Effector CD8-positive, alpha-beta T cell (primary cell): ENCODE data around the gene HS3ST3B1.

ENCODE experiments used
- DNase-seq: peaks from one replicate; lab custom pipeline; 2025; lab: John Stamatoyannopoulos, UW

Gene HS3ST3B1

DNA sequence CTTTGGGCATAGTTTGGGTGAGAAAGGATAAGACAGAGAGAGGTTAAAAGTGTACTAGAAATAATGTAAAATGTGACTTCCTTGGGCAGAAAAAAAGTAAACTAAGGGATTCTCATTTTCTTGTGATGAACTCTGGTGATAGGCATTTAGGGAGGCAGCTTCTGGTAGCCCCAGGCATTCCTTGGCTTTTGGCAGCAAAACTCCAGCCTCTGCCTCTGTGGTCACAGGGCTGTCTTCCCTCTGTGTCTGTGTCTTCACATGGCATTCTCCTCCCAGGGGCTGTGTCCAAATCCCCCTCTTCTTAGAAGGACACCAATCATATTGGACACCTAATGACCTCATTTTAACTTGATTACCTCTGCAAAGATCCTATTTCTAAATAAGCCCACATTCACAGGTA lies 54.7 kb downstream of the HS3ST3B1 start:
- DNase-seq = no peak

DNA sequence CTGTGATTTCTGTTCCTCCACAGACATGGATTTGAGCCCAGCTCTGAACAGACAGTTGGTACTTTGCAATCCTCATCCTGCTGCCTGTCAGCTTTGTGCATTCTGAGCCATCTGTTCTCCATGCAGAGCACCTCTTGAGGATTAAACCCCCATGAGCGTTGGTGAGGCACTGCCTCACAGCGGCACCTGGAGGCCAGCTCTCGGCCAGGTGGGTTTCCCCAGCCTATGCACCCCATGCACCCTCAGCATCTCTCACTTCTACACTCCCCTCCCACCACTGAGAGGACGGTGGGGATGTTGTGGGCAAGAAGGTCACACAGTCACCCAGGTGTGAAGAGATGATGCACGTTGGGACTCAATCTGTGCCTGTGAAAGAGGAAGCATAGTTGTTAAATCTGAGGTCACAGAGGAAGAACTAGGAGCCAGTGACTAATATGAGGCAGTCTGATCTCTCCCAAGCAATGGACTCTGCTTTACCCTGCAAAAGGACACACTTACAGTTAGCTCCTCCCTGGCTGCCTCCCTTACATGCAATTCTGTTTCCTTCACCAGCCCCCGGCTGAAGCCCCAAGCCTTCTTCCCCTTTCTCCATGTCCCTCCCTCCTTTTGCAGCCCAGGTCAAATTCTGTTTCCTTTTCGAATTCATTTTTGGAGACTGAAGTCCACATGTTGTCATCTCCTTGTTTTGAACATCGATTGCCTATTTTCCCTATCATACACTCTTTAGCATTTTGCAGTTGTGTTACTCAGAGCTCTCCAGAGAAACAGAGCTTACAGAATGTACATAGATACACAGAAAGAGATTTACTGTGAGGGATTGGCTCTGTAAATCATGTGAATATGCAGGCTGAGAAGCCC lies 58.5 kb downstream of the HS3ST3B1 start:
- DNase-seq = no peak

DNA sequence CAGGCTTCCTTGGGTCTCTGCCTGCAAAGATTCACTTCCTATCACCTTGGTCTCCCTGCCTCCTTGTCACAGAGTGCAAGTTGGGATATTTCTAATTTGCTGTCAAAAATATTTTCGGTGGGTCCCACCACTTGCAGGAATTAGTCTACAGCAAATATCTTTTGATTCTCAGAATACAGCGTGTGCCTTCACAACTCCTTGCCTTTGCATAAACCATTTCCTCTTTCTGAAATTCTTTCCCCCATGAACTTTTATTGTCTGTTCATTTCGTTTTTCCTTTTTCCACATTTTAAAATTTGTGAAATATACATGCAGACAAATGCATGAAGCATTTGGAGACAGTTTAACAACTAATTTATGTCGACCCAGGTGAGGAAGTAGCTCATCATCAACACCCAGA lies 60.0 kb downstream of the HS3ST3B1 start:
- no peak for DNase-seq

DNA sequence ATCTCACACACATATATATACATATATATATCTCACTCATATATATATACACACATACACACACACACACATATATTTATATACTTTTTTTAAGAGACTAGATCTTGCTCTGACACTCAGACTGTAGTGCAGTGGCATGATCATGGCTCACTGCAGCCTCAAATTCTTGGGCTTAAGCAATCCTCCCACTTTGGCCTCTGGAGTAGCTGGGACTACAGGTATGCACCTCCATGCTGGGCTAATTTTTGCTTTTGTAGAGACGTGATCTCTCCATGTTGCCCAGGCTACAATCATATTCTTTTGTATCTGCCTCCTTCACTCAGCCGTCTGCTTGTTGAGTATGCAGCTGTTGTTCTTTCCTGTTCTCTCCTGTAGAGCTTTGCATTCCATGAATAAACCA lies 60.6 kb downstream of the HS3ST3B1 start:
- DNase-seq = no peak

DNA sequence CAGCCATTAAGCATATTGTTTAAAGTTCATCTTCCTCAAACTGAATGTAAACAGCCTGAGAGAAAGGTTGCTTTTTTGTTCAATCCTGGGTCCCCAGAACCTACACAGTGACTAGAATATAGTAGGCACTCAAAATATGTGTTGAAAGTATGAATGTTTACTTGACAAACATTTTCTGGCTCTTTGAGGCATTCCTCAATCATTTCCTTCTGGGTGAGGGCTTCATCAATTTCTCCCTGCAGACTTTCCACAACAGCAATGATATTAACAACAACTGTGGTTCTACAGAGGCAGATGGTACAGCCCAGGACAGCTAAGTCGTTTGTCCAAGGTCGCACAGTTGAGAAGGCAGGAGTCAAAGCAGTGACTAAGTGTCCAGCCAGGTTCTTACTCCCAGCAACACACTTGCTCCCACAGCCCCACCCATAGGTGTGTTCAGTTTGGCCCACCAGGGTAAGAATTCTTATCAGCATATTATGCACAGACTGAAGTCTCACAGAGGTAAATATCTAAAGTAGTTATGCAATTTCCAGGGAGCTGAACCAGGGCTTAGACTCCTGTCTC lies 61.1 kb downstream of the HS3ST3B1 start:
- DNase-seq = no peak

DNA sequence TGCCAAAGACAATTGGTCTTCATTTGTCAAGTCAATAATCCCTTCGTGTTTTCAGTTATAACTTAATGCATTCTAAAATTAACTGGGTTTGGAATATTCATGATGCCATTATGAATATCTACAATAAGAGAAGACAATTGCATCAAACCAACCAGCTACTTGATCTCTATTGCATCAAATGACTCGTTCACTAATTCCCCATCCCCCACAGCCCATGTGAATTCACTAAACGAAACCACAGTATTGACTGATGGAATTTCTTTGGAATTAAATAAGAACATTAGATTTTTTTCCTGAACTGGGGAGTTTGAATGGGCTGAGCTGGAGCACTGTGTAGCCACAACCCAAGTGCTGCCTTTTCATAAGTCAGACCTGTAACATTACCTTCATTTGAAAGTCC lies 65.3 kb downstream of the HS3ST3B1 start:
- no peak for DNase-seq

DNA sequence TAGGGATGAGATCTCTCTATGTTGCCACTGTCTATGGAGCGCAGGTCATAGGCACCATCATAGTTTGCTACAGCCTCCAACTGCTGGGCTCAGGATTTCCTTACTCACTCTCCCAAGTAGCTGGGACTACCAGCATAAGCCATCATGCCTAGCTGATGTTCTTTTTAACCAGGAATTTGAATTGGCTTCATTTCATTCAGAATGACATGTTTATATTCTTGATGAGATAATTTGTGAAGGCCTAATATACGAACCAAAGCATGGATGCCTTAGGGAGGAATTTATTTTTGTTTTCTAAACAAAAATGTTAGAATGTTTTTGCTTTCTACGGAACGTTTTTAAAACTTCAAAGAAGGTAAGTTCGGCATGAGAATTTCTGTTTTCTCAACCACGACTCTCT lies 71.6 kb downstream of the HS3ST3B1 start:
- no peak for DNase-seq

DNA sequence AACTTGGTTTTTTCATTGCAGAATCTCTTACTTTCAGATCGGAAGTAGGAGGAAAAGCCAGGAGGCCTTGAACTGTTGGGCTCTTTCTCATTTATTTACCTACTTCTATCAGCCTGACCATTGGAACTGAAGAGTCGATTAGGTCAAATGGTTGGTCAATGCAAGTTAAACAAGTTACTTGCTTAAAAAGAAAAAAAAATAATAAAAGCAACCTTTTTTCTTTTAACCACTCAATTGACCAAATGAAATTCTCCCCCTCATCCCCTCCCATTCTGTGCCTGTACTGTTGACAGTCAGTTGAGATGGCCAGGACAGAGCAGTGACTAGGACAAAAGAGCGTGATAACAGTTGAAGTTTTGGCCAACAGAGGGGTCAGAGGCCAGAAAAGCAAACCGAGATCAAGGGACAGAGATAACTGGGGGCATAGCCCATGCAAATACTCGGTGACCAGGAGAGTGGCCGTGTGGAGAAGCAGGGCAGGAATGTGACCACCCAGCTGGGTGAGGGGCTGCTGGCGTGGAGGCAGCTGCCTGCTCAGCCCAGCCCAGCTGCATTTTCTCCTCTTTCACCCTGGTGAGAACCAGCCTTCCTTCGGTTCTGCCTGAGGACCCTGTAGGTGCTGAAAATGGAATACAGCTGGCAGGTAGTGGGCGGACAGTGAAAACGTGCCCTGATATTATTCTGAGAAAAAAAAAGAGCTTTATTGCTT lies 72.2 kb downstream of the HS3ST3B1 start:
- no peak for DNase-seq

DNA sequence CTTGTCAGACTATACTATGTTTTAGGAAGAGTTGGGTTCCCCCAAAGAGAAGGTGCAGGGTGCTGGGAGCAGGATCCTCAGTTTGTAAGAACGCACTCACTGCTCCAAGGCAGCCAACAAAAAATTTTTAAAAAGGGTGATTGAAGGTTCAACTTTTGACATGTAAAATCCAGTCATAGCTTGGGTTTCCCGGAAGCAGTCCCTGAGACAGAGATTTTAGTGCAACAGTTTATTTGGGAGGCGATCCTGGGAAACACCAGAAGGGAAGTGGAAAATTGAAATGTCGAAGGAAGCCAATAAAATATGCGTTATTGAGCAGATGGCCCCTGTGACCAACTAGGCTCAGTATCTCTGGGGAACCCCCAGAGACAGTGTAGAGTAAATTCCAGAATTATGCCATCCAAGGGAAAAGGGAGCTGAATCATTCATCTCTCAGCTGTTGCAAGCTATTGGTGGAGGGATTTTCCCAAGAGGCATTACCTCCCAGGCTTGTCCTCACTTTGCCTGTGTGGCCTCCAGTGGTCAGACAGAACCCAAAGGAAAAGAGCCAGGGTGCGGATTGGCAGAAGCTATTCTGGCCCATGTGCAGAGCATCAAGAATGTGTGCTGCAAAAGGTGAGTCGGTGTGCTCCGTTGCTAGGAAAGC lies 72.9 kb downstream of the HS3ST3B1 start:
- DNase-seq = no peak

DNA sequence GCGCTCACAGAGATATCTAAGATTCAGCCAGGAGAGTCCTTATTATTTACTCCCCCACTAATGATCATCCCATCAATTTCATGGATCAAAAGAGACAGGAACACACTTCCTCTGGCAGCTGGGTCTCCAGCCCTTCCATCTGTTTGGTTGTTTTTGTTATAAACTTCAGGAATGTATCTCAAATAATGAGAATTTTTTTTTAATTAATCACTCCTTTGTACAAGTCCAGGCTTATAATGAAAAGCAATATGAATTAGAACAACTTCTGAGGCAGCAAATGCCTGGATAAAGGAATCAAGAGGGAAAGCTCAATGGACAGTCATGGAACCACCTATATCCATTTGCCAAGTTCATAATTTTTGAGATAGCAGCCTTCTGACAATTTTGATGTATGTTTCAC lies 73.4 kb downstream of the HS3ST3B1 start:
- no peak for DNase-seq

DNA sequence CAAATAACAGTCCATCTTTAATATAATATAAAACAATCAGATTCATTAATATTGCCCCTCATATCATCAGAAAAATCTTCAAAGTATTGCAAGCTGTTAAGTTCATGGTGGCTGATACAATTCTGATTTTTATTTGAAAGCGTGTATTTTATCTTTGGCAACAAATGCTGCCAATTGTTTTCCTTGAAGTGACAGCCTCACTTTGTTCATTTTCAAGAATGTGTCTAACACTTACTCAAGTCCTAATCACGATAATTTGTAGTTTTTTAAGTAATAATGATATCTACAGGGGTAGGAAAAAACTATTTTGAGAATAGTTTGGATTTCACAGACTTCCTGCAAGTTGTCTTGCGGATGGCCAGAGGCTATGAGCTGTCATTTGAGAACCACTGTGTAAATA lies 75.8 kb downstream of the HS3ST3B1 start:
- DNase-seq = no peak

DNA sequence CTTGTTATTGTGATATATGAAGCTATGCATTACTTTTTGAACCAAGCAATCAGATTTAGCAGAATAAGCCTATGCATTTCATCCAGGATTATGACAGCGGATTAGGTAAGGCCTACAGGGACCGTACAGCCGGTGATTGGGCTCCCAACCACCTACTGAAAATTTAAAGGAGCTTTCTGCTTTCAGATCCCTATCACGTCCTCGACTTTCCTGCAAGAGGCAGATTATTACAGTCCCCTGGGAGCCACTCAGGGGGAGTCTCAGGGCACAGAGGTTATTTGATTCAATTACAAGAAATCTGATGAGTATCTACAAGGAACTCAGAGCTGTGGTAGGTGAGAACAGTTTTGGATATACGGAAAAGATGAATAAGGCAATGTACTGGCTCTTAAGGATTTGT lies 80.7 kb downstream of the HS3ST3B1 start:
- DNase-seq = no peak

DNA sequence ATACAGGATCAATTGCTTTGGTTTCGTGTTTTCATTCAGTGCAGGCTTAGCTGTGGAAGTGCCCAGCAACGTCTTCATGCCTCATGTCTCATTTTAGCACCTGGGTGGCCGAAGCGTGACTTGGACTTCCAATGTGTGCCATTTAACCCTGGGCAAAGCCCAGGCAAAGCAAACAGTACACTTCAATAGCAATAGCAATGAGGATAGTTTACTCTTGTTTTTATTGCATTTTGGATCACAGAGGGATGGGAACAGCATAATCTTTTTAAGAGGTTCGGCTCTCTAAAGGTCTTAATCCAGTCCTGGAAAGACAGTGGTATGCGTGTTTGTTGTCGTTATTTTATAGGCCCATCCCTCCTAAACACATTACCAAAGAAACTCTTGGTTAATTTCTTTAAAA lies 86.2 kb downstream of the HS3ST3B1 start:
- no peak for DNase-seq

DNA sequence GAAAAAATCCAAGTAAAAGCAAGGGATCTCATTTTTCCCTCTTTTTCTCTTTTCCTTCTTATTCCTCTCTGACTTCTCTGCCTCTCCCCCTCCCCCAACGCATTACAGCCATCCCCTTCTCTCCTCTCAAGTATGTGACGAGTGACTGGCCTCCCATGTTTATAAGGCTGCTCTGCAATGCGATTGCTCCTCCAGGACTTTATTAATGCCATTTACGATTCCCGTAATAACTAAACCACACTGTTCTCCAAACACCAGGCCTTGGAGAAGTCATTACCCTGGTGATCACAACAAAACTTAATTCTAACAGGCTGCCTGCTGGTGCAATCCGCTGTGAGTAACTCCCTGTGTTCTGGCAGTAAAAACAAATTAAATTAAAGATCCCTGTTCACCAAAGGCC lies 88.8 kb downstream of the HS3ST3B1 start:
- no peak for DNase-seq

DNA sequence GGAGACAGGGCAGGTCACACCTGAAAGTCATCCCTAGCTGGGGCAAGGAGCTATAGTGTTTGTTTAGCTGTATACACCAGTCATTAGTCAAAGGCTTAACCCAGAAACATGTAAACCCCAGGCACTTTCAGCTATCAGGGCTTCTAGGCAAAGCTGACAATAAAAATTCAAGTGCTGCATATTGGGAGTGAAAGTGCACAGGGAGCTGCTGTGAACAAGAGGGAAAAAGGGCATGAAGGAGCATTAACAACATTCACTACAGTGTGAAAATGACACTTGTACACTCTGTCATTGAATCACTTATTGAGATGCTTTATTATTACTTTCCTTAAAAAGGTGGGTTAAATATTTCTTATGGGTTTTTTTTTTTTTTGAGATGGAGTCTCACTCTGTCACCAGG lies 92.8 kb downstream of the HS3ST3B1 start:
- DNase-seq = no peak

DNA sequence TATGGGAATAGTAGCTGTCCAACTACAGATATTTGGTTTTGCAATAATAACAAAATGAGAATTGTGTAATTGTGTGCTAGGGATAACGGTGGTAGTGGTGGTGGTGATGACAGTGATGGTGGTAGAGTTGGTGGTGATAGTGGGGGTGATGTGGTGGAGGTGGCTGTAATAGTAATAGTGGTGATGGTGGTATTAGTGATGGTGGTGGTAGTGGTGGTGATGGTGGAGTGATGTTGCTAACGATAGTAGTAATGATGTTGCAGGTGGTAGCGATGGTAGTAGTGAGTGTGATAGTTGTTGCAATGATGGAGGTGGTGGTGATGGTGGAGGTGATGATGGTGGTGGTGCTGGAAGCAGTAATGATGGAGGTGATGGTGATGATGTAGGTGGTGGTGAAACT lies 94.4 kb downstream of the HS3ST3B1 start:
- DNase-seq = no peak

DNA sequence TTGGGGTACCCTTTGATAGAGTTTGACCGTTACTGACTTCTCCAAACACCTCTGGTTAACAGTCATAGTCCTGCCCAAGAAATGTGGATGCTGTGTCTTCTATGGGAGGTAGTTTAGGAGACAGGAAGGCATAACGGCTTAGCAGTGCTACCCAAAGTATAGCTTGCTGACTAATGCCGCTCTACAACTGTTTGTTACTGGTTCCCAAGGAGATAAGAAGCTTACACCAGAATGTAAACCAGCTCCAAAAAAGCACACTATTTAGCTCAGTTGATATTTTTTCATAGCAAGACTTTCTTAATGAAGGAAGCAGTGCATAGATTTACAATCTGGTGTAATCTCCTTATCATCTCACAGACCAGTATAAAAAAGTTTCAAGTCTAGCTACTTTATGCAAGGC lies 95.7 kb downstream of the HS3ST3B1 start:
- no peak for DNase-seq

DNA sequence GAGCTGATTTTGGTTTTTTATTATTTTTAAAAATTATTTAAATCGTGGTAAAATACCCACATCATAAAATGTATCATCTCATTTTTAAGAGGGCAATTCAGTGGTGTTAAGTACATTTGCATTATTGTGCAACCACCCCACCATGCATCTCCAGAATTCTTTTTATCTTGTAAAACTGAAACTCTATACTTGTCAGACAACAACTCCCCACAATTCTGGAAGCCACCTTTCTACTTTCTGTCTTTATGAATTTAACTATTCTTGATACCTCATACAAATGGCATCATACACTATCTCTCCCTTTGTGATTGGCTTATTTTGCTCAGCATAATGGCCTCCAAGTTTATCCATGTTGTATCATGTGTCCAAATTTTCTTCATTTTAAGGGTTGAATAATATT lies 97.9 kb downstream of the HS3ST3B1 start:
- no peak for DNase-seq
